Omental fat pad (tissue), 4 donors: ENCODE data around the gene ITIH1. TPM values are rescaled to one million over a fixed set of nuclear protein-coding genes. Genes with fewer than 3 reads are reported as not detected.

ENCODE experiments used
- ATAC-seq: fragments of 150-250 bp; one replicate; pipeline ENCODE4 v1.9.1; 2016; ENCODE audit warnings: mild to moderate bottlenecking, moderate library complexity; ENCODE audit not compliant: low FRiP score
- DNase-seq: peaks from one replicate; pipeline ENCODE4 v3.0.0-alpha.2; 2019; ENCODE audit warnings: low spot score
- total RNA-seq, 4 donors: library from RNA; depleted of rRNA; stranded (reverse); fragments of >200 nt; gene quantifications; one replicate each; pipeline ENCODE4 v1.1.0, GENCODE V29; 2016
- TF ChIP-seq, protein P1 (sequence below), 3 donors: fragments of 450-650 bp; IDR thresholded peaks; one replicate each; pipeline ENCODE4 v1.5.1; 2016 to 2017; ENCODE audit warnings: antibody characterized with exemption in 3 of 3, mild to moderate bottlenecking in 3 of 3, moderate library complexity in 2 of 3

Gene ITIH1
- total RNA-seq, 4 donors from 2014 or later = 0.94 TPM; not detected in 3

DNA sequence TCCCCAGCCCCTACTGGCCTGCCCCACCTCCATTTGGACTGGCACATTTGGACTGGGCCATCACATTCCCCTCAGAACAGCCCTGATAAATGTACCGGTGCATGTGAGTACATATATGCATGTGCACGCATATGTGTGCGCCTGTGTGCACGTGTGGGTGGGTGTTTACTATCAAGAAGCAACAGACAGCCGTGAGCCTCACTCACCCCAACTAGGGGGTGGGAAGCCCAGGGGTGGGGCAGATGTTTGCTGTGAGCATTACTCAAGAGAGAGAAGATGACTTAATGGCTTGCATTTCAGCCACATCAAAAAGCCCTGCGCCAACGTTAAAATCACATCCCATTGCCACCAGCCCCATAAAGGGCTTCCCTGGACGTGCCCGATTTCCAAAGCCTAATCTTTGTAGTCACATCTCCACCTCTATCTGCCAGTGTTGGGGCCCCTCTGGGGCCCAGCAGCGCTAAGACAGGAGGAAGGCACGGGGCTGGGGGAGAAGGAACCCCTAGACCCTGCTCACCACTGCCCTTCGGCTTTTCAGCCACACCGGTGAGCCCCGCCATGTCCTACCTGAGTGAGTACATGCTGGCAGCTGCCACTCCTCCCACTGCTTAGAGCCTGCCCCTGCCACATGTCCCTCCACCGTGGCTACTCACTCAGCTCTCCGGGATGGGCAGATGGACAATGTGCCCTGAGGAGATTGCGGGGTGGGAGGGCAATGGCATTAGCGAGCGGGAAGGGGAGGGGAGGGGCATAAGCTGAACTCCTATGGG is 28.1 kb downstream of the ITIH1 start:
- DNase-seq = no peak
- TF ChIP-seq, protein P1, sequence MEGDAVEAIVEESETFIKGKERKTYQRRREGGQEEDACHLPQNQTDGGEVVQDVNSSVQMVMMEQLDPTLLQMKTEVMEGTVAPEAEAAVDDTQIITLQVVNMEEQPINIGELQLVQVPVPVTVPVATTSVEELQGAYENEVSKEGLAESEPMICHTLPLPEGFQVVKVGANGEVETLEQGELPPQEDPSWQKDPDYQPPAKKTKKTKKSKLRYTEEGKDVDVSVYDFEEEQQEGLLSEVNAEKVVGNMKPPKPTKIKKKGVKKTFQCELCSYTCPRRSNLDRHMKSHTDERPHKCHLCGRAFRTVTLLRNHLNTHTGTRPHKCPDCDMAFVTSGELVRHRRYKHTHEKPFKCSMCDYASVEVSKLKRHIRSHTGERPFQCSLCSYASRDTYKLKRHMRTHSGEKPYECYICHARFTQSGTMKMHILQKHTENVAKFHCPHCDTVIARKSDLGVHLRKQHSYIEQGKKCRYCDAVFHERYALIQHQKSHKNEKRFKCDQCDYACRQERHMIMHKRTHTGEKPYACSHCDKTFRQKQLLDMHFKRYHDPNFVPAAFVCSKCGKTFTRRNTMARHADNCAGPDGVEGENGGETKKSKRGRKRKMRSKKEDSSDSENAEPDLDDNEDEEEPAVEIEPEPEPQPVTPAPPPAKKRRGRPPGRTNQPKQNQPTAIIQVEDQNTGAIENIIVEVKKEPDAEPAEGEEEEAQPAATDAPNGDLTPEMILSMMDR (IDR thresholded peaks at IDR 0.05) = no peak
- ATAC-seq = no peak

DNA sequence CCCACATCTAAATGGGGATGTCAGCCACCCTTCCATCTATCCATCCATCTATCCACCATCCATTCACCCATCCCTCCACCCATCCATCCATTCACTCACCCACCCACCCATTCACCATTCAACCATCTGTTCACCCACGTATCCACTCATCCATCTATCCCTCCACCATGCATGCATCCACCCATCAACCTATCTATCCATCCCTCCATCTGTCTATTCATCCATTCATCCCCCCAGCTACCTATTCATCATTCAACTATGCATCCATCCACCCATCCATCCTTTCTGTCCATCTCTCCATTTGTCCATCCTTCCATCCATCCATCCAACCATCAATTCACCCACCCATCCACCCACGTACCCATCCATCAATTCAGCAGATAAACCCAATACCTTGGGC is 31.8 kb downstream of the ITIH1 start:
- ATAC-seq = no peak
- TF ChIP-seq, protein P1 (IDR thresholded peaks at IDR 0.05) = no peak
- no peak for DNase-seq

DNA sequence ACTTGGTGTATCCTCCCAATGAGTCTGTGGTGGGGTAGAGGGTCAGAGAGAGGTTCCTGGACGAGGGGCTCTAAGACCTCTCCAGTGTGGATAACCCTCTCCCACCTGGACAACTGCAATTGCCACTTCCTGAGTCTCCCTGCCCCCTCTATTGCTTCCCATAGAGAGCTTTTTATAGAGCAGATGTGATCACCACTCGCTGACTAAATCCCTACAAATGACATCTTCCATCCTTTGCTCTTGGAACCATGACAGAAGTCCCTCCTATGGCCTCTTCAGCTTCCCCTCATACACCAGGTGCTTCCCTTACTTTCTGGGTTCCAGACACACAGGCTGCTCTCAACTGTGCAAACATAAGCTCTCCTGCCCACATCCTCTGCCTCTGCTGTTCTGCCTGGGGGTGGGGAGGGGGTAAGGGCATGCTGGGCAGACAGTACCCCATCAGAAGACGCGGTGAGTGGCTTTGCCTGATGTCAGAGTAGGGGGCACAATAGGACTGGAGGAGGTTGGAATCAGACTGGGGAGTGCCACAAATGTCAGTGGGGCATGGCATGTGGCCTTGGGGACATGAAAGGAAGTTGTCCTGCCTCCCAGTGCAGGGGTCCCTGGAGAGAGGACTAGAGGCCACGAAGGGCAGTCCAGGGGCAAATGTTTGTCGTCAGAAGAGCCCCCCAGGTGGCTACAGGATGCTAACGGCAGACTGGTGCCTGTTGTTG is 32.4 kb downstream of the ITIH1 start:
- no peak for DNase-seq
- TF ChIP-seq, protein P1 (IDR thresholded peaks at IDR 0.05) = no peak
- no peak for ATAC-seq

DNA sequence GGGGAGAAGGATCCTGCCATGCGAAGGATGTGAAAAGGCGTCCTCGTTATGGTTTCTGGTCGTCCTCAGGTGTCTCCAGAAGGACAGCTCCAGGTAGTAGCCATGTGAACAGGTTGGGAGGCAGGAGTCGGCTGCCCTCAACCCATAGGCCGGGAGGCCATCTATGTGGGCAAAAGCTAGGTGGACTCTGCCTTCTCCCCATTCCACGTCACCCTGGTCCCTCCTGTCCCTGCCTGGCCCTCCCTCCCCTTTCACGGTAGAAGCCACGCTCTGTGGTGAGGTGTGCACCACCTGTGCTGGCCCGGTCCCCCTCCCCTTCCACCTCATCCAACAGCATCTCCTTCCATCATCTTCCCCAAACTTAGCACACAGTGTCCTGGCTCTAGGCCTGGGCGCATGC is 33.5 kb downstream of the ITIH1 start:
- TF ChIP-seq, protein P1 (IDR thresholded peaks at IDR 0.05) = no peak
- DNase-seq (no peak), ATAC-seq (no peak)

DNA sequence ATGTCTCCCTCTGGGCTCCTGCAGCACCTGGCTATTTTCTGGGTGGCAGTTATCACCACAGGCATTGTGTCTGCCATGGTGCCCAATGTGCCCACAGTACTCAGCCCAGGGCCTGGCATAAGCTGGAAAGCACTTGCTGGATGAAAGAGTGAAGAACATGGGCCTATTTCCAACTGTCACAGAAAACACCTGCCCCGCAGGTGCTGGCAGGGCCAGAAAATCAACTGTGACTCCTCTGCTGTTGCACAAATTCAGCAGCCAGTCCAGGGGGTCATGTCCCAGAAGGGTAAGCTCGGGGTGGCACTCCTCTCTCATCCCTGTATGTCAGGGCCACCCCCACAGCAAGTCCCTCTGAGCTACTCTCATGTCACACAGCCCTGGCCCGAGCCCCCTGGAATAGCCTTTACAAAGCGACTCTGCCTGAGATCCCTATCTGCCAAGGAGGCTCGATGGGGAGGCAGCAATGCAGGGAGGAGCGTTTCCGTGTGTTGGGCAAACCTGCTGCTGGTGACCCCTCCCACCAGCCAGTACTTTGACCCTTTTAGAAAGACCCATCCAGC is 34.1 kb downstream of the ITIH1 start:
- ATAC-seq (no peak), DNase-seq (no peak)
- TF ChIP-seq, protein P1 (IDR thresholded peaks at IDR 0.05) = no peak

DNA sequence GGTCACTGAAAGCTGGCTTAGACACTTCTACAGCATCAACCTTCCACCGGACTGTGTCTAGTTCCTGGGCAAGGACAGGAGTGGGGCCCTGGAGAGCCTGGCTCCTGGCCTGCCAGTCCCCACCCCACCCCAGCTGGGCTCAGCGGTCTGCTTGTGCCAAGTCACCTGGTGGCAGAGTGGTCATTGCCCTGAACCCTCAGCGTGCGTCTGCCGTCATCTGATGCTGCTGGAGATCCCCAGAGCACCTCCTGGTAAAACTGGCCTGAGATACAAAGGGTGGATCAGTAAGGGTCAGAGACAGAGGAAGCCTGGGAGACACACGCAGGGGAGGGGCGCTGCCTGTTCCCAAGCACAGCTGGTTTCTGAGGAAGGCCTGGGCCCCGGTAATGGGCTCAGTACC is 36.4 kb downstream of the ITIH1 start:
- TF ChIP-seq, protein P1 (IDR thresholded peaks at IDR 0.05) = no peak
- no peak for ATAC-seq
- DNase-seq = no peak
